HG03571 (cell line): ENCODE data around the gene FOXP2.
"Not testable (repeated sequence)": the region's sequence is repeated elsewhere in the genome, so short reads cannot be mapped to it uniquely, and the experiment has no call there.

Source experiments
- ATAC-seq: cut with Tn5 transposase; IDR thresholded peaks from one replicate; pipeline ENCODE4 v1.9.1; 2021; ENCODE audit not compliant: unreplicated experiment

The FOXP2 gene

GRCh38 chr7:114414156-114415063 lies at the start of gene FOXP2:
TSS of gene FOXP2 (plus strand) at chr7:114414815. CDS start at chr7:114426512, 11,697 bp downstream.
- no peak for ATAC-seq

- ATAC-seq = no peak
These were observed 48.8 kb upstream of the FOXP2 start for GRCh38 chr7:114365791-114366190.

DNA sequence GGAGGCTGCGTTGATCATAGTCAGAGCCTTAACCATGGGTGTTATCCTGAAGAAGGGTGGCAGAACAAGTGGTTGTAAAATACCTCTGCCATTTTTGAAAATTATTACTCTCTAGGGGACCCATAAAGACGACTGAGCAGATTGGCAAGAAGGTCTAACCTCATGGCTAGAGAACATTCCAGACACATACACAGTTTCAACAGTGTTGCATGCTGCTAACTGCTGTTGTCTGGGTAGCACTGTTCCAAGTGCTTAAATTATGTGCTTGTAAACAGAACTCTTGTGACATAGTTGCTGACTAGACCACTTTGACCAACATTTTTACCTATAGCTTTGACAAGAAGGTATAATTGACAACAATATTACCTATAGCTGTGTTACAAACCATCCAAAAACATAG lies 46.1 kb upstream of the FOXP2 start:
- ATAC-seq = no peak

DNA sequence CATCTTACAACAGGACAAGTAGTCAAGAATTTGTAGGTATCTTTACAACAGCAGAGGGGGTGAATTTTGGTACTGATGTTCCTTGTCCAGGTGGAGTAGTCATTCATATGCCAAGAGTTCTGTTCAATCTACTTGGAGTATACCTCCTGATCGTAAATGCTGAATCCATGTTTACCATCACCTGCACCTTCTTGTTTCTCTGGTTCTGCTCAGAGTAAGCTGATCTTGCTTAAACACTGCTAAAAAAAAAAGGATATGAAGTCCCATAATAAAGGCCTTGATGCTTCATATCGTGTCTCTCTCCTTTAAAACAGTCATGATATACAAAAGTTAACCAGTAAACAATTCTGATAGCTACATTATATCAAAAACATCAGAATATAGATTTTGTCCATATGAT lies 45.3 kb upstream of the FOXP2 start:
- ATAC-seq = no peak

DNA sequence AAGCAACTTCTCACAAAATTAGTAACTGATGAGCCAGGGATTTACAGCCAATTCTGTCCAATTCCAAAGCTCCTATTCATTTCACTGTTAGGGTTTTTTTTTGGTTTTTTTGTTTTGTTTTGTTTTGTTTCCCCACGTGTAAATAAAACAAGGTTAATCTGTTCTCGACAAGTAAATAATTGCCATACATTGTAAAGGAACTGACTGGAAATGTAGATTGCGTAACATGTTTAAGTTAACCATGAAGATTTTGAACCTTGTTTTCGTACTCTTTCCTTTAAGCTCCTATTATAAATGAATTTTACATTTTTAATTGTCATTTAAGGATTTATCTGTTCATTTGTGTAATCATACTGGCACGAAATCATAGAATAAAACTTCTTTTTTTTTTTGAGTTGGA lies 42.0 kb upstream of the FOXP2 start:
- ATAC-seq = no peak

- ATAC-seq = no peak
These were observed 38.7 kb upstream of the FOXP2 start for GRCh38 chr7:114375907-114376306.

GRCh38 chr7:114383946-114384345 lies 30.7 kb upstream of the FOXP2 start:
- not testable (repeated sequence) for ATAC-seq

DNA sequence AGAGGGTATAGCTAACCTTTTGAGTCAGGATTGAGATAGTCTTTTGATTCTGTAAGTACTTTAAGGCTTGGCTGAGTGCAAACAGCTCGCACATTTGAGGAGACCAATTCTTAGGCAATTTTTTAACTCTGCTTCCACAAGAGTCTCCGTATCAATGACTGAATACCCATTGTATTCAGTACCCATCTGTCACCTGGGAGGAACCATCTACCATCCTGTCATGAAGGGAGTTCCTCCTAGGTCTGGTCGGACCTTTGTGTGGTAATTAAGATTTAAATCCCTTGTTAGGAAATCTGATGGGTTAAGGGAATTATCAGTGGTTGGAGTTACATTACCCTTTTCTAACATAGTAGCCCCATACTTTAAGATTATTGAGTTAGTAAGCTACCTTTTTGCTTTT lies 30.3 kb upstream of the FOXP2 start:
- ATAC-seq = not testable (repeated sequence)

DNA sequence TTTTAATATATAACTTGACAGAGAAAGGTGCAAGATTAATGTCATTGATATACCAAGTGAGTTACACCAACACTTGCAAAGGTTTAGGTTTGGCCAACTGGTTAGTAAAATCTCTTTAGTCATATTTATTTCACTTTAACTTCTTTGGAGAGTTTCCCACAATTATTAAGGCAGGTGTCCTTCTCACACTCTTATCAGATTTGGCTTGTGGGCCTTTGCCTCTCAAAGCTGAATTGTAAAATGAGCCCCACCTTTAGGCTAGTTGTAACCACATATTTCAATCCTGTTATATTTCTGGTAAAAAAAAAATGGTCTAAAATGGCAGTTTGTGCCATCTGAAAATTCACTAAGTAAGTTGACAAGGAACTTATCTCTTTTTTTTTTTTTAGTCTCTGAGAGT lies 26.6 kb upstream of the FOXP2 start:
- no peak for ATAC-seq

GRCh38 chr7:114392686-114393085 lies 21.9 kb upstream of the FOXP2 start:
- ATAC-seq = no peak

DNA sequence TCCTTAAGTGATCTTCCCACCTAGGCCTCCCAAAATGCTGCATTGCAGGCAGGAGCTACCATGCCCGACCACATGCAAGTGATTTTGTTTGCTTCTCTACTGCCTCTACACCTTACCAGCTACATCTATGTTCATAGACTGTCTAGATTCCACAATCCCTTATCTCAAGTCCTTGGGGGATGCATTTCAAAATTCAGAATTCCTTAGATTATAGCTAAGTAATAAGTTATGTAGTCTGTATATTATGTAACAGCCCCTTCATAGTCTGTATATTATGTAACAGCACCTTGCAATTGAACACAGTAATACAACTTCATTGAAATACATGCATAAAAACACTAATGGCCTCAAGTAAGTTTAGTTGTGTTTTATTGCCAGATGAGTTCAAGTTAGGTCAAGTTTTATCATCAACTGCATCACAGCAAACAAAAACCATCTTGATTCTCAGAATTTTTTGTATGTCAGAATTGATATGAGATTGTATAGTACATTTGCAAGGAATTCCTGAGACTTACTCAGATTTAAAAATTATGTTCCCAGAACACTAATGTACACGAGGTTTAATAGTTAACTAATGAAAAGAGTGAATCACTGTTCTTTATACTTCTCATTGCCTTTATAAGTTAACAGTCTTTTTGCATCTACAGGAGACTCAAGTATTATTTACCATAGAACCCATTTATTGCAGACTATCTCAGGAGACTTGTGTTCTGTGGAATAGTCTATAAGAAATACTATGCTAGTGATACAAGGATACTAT lies 11.6 kb upstream of the FOXP2 start:
- ATAC-seq = no peak

- ATAC-seq = no peak
These were observed 9.2 kb upstream of the FOXP2 start for GRCh38 chr7:114405427-114405826.

DNA sequence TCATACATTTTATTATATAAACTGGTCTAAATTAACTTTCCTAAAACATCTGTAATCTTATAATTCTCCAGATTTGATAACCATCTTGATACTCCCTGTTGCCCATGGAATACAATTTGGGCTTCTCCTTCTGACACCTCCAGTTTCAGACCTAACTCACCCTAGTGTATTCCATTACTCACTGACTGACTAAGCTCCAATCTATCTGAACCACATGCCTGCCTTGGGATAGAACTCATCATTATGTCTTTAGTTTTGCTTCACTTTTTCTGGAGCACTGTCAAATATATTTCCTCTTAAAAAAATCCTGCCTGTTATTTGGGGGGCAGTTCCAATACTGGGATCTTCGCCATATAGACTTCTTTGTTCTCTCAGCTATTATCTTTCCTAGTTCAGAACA lies 4.9 kb upstream of the FOXP2 start:
- no peak for ATAC-seq

DNA sequence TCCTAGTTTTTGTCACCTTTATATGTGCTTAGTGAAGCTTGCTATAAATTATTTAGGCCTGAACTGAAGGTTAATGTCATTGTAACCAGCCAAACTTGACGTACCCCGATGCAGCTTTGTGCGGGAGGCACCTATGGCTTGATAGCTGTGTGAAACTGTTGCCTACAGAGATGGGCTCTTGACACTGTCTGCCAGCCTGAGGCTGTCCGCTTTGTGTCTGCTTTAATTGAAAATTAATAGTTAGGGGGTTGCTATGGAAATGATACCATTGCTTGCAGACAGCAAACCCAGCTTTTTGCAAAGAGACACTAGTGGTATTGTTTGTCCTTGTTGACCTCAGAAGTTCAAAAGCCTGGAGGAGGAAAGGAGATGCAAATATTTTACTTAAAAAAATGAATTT lies 2.1 kb upstream of the FOXP2 start:
- ATAC-seq = no peak

DNA sequence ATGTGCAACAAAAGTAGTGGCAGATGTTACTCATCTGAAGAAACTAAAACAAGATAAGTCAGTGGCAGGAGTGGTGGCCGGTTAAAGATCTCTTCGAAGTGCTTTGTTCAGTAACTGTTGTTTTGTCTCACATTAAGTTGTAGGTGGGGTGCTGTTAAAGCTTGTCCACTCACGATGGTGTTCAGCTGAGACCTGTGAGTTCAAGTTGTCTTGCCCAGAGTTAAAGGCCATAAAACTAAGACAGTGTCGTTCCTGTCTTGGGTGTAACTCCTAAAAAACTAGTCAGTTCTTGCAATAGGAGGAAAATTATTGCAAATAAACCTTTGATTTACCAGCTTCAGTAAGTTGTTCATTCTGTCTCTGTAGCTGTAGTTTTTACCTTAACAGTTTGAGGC lies 857 bp upstream of the FOXP2 start:
- ATAC-seq = no peak

GRCh38 chr7:114415064-114415989 lies 712 bp downstream of the FOXP2 start:
- ATAC-seq = no peak

DNA sequence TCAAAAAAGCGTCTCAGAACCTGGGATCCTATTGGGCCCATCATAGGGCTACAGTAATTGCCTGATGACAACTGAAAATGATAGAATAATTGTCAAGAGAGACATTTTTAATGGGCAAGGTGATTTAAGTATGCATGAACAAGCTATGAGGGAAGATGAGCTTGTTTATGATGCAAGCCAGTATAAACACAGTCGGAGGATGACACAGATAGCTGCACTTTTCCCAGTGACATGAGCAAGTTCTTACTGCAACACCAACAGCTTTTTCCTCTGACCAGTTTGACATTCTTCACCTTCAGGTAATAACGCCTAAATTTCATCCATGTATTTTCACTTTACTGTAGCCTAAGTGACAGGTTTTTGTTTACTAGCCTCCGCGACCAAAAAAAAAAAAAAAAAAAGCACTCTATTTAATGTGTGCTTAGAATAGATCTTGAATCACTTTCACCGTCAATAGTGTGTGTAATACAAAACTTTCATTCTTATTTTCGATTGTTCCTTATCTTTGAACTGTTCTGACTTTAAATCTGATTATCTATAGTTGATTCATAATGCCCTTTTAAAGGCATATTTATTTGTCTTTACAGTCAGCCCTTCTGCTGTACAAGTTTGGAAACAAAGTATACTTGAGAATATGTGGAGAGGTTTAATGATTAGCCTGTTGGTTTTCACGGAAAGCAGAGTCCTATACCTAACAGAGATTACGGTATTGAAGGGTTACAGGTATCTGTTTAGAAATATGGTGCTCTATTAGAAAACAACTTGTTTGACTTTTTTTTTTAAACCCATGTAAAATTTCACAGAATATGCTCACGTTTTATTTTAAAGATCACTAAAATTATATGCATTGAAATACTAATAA lies 1.7 kb downstream of the FOXP2 start:
- no peak for ATAC-seq

DNA sequence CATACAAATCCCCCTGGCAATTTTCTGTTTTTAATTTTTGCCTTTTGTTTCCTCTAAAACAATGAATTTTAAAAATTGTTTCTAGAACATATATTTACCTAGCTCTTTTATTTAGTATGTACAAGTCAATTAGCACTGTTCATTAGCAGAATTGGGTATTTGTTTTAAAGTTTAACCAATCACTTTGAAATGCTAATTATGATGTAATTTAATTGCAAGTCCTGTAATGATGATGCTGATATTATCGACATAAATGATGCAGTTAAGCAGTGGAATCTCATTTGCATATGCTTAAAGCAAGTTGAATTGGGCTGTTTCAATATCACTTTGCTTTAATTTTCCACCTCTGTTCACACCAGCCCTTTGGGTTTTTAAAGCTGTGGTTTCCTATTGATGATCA lies 2.7 kb downstream of the FOXP2 start:
- ATAC-seq = no peak

DNA sequence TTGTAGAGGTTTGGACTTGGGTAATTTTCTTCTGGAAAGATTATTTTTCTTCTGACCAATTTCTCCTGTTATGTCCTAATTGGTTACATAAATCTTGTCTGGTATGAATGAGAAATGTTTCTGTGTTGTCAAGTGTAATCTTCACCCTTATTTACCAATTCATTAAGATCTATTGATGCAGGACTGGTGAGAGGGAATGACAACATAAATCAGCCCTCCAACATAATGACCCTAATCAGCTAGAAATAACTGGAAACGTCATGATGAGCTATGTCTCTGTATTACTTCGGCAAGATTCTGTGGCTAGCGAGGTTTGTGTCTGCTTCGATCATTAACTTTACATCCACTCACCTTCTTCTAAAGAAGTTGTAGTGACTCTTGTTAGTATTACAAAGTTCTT lies 3.5 kb downstream of the FOXP2 start:
- ATAC-seq = no peak
